ENCODE results near the gene AP2A2. TPM values are rescaled to one million over a fixed set of nuclear protein-coding genes. Genes with fewer than 3 reads are reported as not detected.

Gene AP2A2
- total and polyA plus RNA-seq, 2 of the 4 experiments (the other 2 are of a cell fraction), result 19.9 to 49.0 TPM

DNA sequence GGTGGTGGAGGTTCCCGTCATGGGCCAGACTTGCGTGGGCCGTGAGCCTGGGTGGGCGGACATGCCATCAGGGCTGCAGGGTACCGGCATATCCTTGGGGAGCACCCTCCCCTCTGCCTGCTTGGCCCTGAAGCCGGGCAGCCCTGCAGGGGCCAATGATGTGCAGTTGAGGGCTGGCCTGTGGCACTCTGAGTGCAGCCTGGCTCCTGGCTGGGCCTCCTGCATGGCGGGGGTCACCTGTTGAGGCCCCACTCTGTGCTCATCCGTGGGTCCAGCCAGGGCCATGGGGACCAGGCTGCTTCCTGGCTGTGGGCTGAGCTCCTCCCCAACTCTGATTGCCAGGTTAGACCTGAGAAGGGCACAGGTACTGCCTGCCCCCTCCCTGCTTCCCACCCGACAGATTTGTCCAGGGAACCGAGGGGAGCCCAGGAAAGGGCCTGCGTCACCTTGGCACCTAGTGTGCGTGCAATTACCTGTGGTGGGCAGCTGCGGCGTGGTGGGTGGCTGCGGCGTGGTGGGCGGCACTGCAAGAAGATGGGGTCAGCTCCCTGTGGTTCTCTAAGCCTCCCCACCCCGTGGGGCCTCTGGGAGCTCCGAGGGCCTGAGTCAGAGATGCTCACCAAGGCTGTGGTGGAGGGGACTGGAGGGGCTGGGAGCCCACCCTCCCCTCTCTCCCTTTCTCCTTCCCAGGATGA lies 94.7 kb downstream of the AP2A2 start:
- Histone ChIP-seq H3K56ac (ENCODE audit: extremely low read depth, insufficient read depth, low read length) (no peak overlapping the region), H2BK120ac (ENCODE audit: low read depth, low read length) (no peak overlapping the region), H4K5ac (ENCODE audit: low read depth, low read length) (no peak overlapping the region), H3K27me3 (ENCODE audit: control insufficient read depth, insufficient read depth, low read length) (no peaks in the 10 kb centered on the region), H3K4me2 (ENCODE audit: low read depth, low read length) (no peak overlapping the region), H3K9me1 (ENCODE audit: insufficient read depth, low read length) (peaks cover 9% of the 10 kb centered on the region), H3K4me1 (ENCODE audit: control insufficient read depth, insufficient read depth, low read length) (no peaks in the 10 kb centered on the region), H3K79me1 (ENCODE audit: low read depth in 1 of 2, low read length in 2 of 2) (peaks cover 11 to 19% of the 10 kb centered on the region in 2 experiments), H4K8ac (ENCODE audit: low read depth in 2 of 2, low read length in 2 of 2) (no peak overlapping the region), H3K18ac (ENCODE audit: low read depth, low read length) (no peak overlapping the region), H3K4ac (ENCODE audit: low read depth, low read length) (no peak overlapping the region), H2BK20ac (ENCODE audit: low read depth, low read length) (no peak overlapping the region), H3K36me3 (ENCODE audit: control insufficient read depth, insufficient read depth, low read length) (no peaks in the 10 kb centered on the region), H3K27ac (ENCODE audit: insufficient read depth, low read length) (no peak overlapping the region), H2BK5ac (ENCODE audit: low read depth, low read length, poor library complexity, severe bottlenecking) (no peak overlapping the region), H2BK15ac (ENCODE audit: low read depth, low read length) (no peak overlapping the region), H4K20me1 (ENCODE audit: insufficient read depth, low read length) (peaks cover 12% of the 10 kb centered on the region), H3K14ac (replicated peaks; ENCODE audit: low read depth, low read length) (no peak overlapping the region), H3K23ac (ENCODE audit: low read depth, low read length) (no peak overlapping the region), H3K9ac (ENCODE audit: low read depth, low read length) (no peak overlapping the region), H3K4me3 (ENCODE audit: insufficient read depth, low read depth, low read length) (no peak overlapping the region), H2AK9ac (replicated peaks; ENCODE audit: low read depth, low read length, poor library complexity) (no peak overlapping the region), H4K91ac (ENCODE audit: insufficient read depth, low read depth, low read length) (no peak overlapping the region), H3K9me3 (ENCODE audit: control insufficient read depth, insufficient read depth, low read length) (no peaks in the 10 kb centered on the region), H2AFZ (replicated peaks; ENCODE audit: low read length, poor library complexity) (no peak overlapping the region), H2AK5ac (ENCODE audit: low read depth, low read length) (no peak overlapping the region)
- ChIA-PET CTCF (no interaction called here), POLR2A (ENCODE audit: unreplicated experiment) (no interaction called here)
- dilution Hi-C loops (cut with HindIII; ENCODE audit: low sequenced_read_pairs, unreplicated experiment), result no loop called here
- ATAC-seq (ENCODE audit: low read depth) (no peak), DNase-seq (no peak)
- in situ Hi-C loops (cut with MboI; ENCODE audit: low sequenced_read_pairs), result no loop called here
- WGBS, 2 experiments (ENCODE audit: extremely low coverage in 2 of 2, insufficient read length in 1 of 2), result 95% methylated on average over 6 of the region's 19 CpGs; no CpG with 5 or more reads in 1 of the 2 experiments
- intact Hi-C loops (cut with micrococcal nuclease), result no loop called here
- TF ChIP-seq MXI1 (IDR thresholded peaks at IDR 0.05; ENCODE audit: borderline replicate concordance, low read depth, low read length) (no peak), NFE2L2 (IDR thresholded peaks at IDR 0.05; ENCODE audit: low read depth, low read length) (no peak), RAD21 (IDR thresholded peaks at IDR 0.05; ENCODE audit: low read length) (no peak), RFX5 (IDR thresholded peaks at IDR 0.05; ENCODE audit: low read depth, low read length) (no peak), ELK1 (IDR thresholded peaks at IDR 0.05; ENCODE audit: borderline replicate concordance, low read depth, low read length) (no peak), CHD1 (IDR thresholded peaks at IDR 0.05; ENCODE audit: low read depth, low read length) (no peak), SMC3 (IDR thresholded peaks at IDR 0.05; ENCODE audit: low read depth, low read length) (no peak)
- TF ChIP-seq, protein P1, sequence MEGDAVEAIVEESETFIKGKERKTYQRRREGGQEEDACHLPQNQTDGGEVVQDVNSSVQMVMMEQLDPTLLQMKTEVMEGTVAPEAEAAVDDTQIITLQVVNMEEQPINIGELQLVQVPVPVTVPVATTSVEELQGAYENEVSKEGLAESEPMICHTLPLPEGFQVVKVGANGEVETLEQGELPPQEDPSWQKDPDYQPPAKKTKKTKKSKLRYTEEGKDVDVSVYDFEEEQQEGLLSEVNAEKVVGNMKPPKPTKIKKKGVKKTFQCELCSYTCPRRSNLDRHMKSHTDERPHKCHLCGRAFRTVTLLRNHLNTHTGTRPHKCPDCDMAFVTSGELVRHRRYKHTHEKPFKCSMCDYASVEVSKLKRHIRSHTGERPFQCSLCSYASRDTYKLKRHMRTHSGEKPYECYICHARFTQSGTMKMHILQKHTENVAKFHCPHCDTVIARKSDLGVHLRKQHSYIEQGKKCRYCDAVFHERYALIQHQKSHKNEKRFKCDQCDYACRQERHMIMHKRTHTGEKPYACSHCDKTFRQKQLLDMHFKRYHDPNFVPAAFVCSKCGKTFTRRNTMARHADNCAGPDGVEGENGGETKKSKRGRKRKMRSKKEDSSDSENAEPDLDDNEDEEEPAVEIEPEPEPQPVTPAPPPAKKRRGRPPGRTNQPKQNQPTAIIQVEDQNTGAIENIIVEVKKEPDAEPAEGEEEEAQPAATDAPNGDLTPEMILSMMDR (conservative IDR thresholded peaks at IDR 0.05; ENCODE audit: low read depth, low read length), result no peak
- no TSS peak for BruUV-seq (replicated peaks)

All from IMR-90 (cell line).